ENCODE measurements around the gene ERP27. TPM values are rescaled to one million over a fixed set of nuclear protein-coding genes. Genes with fewer than 3 reads are reported as not detected.

The ERP27 gene
- total RNA-seq, 1 donor from 2014 or later: not detected

DNA sequence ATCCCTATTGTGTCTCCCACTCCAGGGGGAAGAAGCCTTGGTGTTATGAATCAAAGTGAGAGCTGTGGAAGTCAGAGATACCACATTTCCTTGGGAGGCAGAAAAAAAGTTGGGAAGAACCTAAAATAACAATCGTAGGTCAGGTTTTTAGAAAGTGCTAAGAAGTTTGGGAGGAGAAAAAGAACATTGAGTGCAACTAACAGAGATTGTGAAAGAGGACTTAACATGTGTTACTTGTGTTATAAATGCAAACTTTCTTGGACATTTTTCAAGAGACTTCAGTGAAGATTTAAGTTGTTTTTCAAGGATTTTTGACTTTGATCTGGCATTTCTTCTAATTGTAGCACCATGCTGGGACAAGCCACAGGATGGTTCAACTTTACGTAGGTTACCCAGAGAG lies 7.8 kb upstream of the ERP27 start:
- H3K36me3 ChIP-seq: peaks cover 21 to 37% of the 10 kb centered on the region in 2 donors

DNA sequence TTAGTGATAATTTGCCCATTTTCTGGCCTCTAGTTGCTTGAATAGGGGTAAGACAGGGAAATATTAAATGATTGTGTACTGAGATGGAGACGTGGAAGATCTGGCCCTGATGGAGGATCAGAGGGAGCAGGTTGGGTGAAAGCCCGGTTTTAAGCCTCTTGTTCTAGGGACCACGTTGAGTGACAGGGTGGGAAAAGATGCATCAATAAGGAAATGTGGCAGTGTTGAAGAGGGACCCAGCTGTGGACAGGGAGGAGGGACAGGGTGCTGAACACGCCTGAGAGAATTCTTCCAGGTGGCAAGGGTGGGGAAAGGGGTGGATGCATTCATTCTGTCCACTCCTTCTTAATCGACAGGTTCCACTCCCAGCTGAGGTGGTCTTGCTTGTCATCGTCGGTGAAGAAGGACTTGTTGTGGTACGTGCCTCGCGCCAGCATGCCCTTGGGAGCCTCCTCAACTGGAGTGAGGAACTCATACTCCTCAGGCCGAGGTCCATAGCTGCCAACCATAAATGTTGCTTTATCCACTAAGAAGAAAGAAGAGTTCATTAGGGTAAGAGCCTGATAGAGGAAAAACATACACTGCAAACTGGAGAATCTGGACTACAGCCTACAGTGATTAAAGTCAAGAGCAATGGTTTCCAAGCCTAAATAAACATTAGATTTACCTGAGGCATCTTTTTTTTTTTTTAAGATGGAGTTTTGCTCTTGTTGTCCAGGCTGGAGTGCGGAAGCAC lies 4.0 kb upstream of the ERP27 start:
- Histone ChIP-seq H3K27me3 (no peaks in the 10 kb centered on the region), H3K27ac (no peak overlapping the region), H3K9me3 (peaks cover 0 to 2% of the 10 kb centered on the region in 2 donors), H3K4me1 (peaks cover 4 to 8% of the 10 kb centered on the region in 2 donors), H3K36me3 (peaks cover 21 to 36% of the 10 kb centered on the region in 2 donors), H3K4me3 (no peak overlapping the region)
- intact Hi-C loops (cut with DNase I): no loop called here
- TF ChIP-seq, protein P1, sequence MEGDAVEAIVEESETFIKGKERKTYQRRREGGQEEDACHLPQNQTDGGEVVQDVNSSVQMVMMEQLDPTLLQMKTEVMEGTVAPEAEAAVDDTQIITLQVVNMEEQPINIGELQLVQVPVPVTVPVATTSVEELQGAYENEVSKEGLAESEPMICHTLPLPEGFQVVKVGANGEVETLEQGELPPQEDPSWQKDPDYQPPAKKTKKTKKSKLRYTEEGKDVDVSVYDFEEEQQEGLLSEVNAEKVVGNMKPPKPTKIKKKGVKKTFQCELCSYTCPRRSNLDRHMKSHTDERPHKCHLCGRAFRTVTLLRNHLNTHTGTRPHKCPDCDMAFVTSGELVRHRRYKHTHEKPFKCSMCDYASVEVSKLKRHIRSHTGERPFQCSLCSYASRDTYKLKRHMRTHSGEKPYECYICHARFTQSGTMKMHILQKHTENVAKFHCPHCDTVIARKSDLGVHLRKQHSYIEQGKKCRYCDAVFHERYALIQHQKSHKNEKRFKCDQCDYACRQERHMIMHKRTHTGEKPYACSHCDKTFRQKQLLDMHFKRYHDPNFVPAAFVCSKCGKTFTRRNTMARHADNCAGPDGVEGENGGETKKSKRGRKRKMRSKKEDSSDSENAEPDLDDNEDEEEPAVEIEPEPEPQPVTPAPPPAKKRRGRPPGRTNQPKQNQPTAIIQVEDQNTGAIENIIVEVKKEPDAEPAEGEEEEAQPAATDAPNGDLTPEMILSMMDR (IDR thresholded peaks at IDR 0.05): no peak
- DNase-seq (ENCODE audit: low spot score in 2 of 2): no peak

More for the DNA sequence above, 7.8 kb upstream of the ERP27 start:
- H3K27me3 ChIP-seq: no peaks in the 10 kb centered on the region
- H3K27ac ChIP-seq: peak overlapping the region; percentile 37 to 96
- intact Hi-C loops (cut with DNase I): loop anchor here (5.0 kb wide), 2 partner anchors 99 to 174 kb away; a partner anchor contains a TSS
- H3K4me1 ChIP-seq: peaks cover 9 to 43% of the 10 kb centered on the region in 2 donors
- DNase-seq (ENCODE audit: low spot score in 2 of 2): no peak
- H3K4me3 ChIP-seq: no peak overlapping the region
- H3K9me3 ChIP-seq: no peaks in the 10 kb centered on the region
- TF ChIP-seq, protein P1 (IDR thresholded peaks at IDR 0.05): no peak

DNA sequence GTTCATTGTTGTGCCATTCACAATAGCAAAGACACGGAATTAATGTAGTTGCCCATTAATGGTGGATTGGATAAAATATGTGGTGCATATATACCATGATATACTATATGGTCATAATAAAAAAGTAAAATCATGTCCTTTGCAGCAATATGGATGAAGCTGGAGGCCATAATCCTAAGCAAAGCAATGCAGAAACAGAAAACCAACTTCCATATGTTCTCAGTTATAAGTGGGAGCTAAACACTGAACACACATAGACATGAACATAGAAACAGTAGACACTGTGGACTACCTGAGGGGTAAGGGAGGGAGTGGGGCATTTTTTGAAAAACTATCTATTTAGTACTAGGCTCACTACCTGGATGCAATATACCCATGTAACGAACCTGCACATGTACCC lies 3.0 kb upstream of the ERP27 start:
- intact Hi-C loops (cut with DNase I): no loop called here
- H3K4me1 ChIP-seq: peaks cover under 1 to 4% of the 10 kb centered on the region in 2 donors
- no peak for DNase-seq (ENCODE audit: low spot score in 2 of 2)
- no peak overlapping the region for H3K4me3 ChIP-seq
- H3K9me3 ChIP-seq: peaks cover 0 to 2% of the 10 kb centered on the region in 2 donors
- H3K27ac ChIP-seq: no peak overlapping the region
- H3K36me3 ChIP-seq: peaks cover 21 to 30% of the 10 kb centered on the region in 2 donors
- no peaks in the 10 kb centered on the region for H3K27me3 ChIP-seq
- TF ChIP-seq, protein P1 (IDR thresholded peaks at IDR 0.05): no peak

DNA sequence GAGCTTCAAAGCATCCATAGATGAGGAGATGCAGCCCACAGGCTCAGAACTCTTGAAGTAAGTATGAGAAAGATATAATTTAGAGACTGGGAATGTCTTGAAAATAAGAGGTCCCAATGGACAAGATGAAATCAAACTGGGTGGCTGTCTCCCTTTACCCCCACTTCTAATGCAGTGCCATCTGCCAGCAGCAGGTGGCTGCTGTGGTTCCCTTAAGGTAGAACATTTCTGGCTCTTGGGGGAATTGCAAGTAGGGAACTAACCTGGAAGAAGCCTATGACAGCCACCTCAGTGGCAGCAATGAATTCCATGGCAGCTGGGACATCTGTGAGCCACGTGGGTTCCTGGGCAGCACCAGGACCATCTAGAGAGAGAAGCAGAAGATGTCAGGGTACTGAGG lies 648 bp downstream of the ERP27 start:
- TF ChIP-seq, protein P1 (IDR thresholded peaks at IDR 0.05): no peak

DNA sequence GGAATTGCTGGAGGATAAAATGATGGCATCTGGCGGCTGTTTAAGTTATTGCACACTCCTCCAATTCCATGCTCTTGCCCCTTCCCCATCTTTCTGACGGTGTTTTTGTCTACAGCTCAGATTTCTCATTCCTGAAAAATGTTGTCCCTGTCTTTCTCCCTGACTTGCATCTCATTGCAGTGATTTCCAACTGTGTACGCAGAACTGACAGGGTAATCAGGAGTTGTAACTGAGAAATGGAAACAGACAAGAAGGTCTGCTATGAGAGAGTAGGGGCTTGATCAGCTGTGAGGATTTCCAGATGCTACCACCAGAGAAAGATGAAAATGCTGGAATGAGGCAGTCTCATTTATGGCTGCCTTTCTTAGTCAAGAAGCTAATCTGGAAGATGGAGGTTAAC lies 1.3 kb downstream of the ERP27 start:
- Histone ChIP-seq H3K4me3 (no peak overlapping the region), H3K36me3 (peaks cover 3 to 6% of the 10 kb centered on the region in 2 donors), H3K9me3 (peaks cover 0 to 2% of the 10 kb centered on the region in 2 donors), H3K27me3 (no peaks in the 10 kb centered on the region), H3K4me1 (no peaks in the 10 kb centered on the region), H3K27ac (no peak overlapping the region)
- TF ChIP-seq, protein P1 (IDR thresholded peaks at IDR 0.05): no peak
- no peak for DNase-seq (ENCODE audit: low spot score in 2 of 2)
- intact Hi-C loops (cut with DNase I): no loop called here

More for the DNA sequence above, 648 bp downstream of the ERP27 start:
- H3K27me3 ChIP-seq: no peaks in the 10 kb centered on the region
- H3K4me1 ChIP-seq: no peaks in the 10 kb centered on the region
- no peak for DNase-seq (ENCODE audit: low spot score in 2 of 2)
- intact Hi-C loops (cut with DNase I): no loop called here
- no peak overlapping the region for H3K27ac ChIP-seq
- peaks cover 10 to 13% of the 10 kb centered on the region in 2 donors for H3K36me3 ChIP-seq
- peaks cover 0 to 2% of the 10 kb centered on the region in 2 donors for H3K9me3 ChIP-seq
- H3K4me3 ChIP-seq: no peak overlapping the region

All from ascending aorta (tissue), 2 donors.